ENCODE data around the gene RPL23. TPM values are rescaled to one million over a fixed set of nuclear protein-coding genes. Genes with fewer than 3 reads are reported as not detected.

The RPL23 gene
- total and polyA plus RNA-seq, 9 of the 15 experiments (the other 6 are each of a cell fraction or from before 2014, with no cell fraction given) = 1,745 to 3,667 (median 3,096) TPM

DNA sequence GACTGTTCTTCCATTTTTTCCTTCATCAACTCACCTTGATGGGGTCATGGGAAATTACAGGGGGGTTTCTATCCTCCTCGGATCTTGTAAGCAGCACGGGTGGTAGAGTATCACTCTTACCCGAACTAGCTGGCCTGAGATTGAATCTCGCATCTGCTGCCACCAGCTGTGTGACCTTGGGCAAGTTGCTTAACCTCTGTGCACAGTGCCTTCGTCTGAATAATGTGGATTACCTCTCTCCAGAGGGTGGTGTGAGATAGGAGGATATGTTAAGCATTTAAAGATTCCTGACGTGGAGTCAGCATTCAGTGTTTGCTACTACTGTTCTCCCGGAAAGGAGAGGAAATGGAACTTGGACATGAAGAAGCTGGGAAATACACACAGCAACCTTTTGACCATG is 40.8 kb upstream of the RPL23 start (continued):
- TF ChIP-seq, protein P1, sequence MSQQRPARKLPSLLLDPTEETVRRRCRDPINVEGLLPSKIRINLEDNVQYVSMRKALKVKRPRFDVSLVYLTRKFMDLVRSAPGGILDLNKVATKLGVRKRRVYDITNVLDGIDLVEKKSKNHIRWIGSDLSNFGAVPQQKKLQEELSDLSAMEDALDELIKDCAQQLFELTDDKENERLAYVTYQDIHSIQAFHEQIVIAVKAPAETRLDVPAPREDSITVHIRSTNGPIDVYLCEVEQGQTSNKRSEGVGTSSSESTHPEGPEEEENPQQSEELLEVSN (IDR thresholded peaks at IDR 0.05; ENCODE audit: borderline replicate concordance in 1 of 2, extremely low read depth in 1 of 2, insufficient read depth in 1 of 2, insufficient read length in 1 of 2, low read depth in 1 of 2, low read length in 1 of 2, poor library complexity in 1 of 2, severe bottlenecking in 1 of 2) = no peak
- no peak for TF ChIP-seq ZNF76 (CRISPR knock-in tag; IDR thresholded peaks at IDR 0.05; ENCODE audit: borderline replicate concordance)
- peak; percentile 83 for TF ChIP-seq POLR2AphosphoS5 (IDR thresholded peaks at IDR 0.05; ENCODE audit: control insufficient read depth, insufficient read depth, low read depth, low read length)
- peak; percentile 90 for TF ChIP-seq ARID1B (IDR thresholded peaks at IDR 0.05)
- TF ChIP-seq POLR2A (conservative IDR thresholded peaks at IDR 0.05) = no peak
- no peak for TF ChIP-seq ZNF3 (CRISPR knock-in tag; IDR thresholded peaks at IDR 0.05)
- no peak for TF ChIP-seq C11orf30 (IDR thresholded peaks at IDR 0.05; ENCODE audit: low read depth)
- no peak for TF ChIP-seq PCBP2 (IDR thresholded peaks at IDR 0.05; ENCODE audit: low read depth, low read length, poor library complexity, severe bottlenecking)
- no peak for TF ChIP-seq E2F3 (CRISPR knock-in tag; IDR thresholded peaks at IDR 0.05)
- TF ChIP-seq HEY1 (CRISPR knock-in tag; IDR thresholded peaks at IDR 0.05; ENCODE audit: borderline replicate concordance) = no peak
- no peak for TF ChIP-seq TCF15 (CRISPR knock-in tag; IDR thresholded peaks at IDR 0.05)
- peak; percentile 60; the same call in 1 of the 2 replicates for TF ChIP-seq ESRRA (IDR thresholded peaks at IDR 0.05; ENCODE audit: borderline replicate concordance, low read depth)
- TF ChIP-seq CBX1 (IDR thresholded peaks at IDR 0.05; ENCODE audit: low read depth) = no peak
- TF ChIP-seq HNRNPK (IDR thresholded peaks at IDR 0.05; ENCODE audit: low read depth, low read length, poor library complexity, severe bottlenecking) = no peak
- no peak for TF ChIP-seq CSDE1 (IDR thresholded peaks at IDR 0.05)
- no peak for TF ChIP-seq RUNX1 (IDR thresholded peaks at IDR 0.05; ENCODE audit: low read depth)
- TF ChIP-seq TAL1 (IDR thresholded peaks at IDR 0.05) = peak; percentile 91
- no peak for TF ChIP-seq LCOR (CRISPR knock-in tag; IDR thresholded peaks at IDR 0.05)
- TF ChIP-seq BRF2 (IDR thresholded peaks at IDR 0.05; ENCODE audit: borderline replicate concordance, insufficient read depth, insufficient read length) = no peak
- TF ChIP-seq KLF16 (IDR thresholded peaks at IDR 0.05) = peak; percentile 67; the same call in 1 of the 2 replicates
- TF ChIP-seq PHB2 (IDR thresholded peaks at IDR 0.05; ENCODE audit: low read depth) = 0 out of 2 replicates have a peak, but pooled peaks have one; percentile 56
- no peak for TF ChIP-seq SREBF1 (IDR thresholded peaks at IDR 0.05; ENCODE audit: borderline replicate concordance, low read depth, low read length)
- no peak for TF ChIP-seq DLX4 (CRISPR knock-in tag; IDR thresholded peaks at IDR 0.05)
- TF ChIP-seq HDAC3 (IDR thresholded peaks at IDR 0.05; ENCODE audit: borderline replicate concordance, partially characterized antibody) = no peak
- TF ChIP-seq TARDBP (IDR thresholded peaks at IDR 0.05) = no peak
